MV-4-11 (cell line): ENCODE data around the gene ADCY5.

Source experiments
- DNase-seq: peaks from one replicate; lab custom pipeline; 2025; lab: John Stamatoyannopoulos, UW

ADCY5 gene

DNA sequence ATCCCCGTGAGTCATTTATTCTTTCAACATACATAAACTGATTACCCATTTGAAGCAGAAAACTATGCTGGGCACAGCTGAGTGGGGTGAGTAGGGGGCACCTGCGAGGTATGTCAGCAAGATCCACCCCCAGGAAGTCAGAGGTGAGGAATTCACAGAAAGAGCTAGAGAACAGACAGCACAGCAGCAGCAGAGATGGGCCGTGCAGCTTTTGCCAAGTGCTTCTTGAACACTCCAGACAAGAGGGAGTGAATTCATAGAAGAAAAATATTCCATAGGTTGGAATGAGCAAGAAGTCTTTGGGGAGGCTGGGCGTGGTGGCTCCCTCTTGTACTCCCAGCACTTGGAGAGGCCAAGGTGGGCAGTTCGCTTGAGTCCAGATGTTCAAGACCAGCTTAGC is 9.4 kb upstream of the ADCY5 start:
- DNase-seq = no peak

DNA sequence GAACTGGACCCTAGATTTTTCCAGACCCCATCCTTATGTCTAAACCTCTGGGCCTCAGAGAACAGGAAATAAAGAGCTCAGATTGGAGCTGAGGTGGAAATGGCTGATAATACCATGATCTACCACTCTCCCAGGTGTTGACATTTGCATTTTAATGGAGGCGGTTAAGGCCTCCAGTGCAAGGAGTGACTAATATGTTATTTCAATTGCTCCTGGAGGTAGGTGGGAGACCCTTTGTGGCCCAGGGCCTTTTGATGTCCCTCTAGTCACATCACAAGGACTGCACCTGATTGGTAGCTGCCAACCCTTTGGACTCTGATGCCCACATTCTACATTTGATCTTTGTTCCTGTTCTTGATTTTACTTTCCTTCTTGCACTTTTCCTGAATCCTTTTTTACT is 9.0 kb upstream of the ADCY5 start:
- DNase-seq = no peak

DNA sequence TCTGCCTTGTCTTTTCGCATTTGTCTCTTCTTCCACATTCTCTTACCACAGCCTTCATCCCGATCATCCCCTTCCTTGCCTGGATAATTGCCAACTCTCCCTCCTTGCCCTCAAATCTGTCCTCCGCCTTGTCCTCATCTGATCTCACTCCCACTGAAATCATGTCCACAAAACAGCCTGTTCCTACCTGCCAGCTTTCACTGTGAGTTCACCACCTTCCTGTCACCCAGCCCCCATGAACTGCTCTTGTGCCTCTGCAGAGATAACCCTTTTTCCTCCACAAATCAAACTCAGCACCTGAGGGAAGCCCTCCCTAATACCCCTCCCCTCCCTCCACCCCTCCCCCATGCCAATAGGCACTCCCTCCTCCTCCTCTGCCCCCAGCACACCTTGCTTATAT is 4.8 kb upstream of the ADCY5 start:
- DNase-seq = no peak

DNA sequence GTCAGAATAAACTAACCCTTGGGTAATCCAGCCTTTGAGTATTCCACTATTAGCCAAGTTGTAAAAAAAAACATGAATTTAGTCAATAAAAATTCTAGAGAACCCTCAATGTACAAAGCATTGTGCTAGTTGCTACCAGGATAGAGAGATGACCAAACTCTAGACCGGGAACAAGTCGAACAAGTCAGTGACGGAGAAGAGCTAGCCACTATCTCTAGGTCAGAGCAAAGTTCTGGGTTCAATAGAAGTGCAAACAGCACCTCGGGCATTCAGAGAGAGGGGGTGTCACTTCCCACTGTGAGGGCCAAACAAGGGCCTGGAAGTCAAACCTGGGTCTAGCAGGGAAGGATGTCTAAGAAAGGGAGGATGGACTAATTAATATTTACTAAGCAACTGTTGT is 2.3 kb upstream of the ADCY5 start:
- DNase-seq = no peak

DNA sequence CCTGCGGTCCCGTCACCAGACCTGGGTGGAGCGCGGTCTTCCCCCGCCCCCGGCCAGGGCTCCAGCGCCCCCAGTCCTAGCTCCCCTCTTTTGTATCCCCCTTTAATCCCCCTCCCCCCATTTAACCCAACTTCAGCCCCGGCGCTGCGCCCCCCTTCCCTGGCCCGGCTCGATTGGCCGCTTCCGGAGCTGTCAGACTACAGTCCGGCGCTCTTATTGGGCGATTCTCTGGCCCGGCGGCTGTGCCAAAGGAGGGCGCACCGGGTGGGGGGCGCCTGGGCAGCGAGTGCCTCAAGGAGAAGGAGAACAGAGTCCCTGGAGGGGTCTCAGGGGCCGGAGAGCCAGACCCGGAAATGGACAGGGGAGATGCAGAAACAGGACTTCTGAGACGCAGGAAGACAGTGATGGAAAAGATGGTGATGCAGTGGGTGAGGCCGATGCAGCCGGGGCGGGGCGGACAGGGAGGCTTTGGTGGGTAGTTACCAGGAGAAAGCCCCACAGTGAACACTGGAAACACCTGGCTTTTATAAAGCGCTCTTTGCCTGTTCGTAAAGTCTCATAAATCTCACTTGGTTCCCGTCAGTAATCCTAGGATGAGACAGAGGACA is 1.2 kb upstream of the ADCY5 start:
- no peak for DNase-seq

DNA sequence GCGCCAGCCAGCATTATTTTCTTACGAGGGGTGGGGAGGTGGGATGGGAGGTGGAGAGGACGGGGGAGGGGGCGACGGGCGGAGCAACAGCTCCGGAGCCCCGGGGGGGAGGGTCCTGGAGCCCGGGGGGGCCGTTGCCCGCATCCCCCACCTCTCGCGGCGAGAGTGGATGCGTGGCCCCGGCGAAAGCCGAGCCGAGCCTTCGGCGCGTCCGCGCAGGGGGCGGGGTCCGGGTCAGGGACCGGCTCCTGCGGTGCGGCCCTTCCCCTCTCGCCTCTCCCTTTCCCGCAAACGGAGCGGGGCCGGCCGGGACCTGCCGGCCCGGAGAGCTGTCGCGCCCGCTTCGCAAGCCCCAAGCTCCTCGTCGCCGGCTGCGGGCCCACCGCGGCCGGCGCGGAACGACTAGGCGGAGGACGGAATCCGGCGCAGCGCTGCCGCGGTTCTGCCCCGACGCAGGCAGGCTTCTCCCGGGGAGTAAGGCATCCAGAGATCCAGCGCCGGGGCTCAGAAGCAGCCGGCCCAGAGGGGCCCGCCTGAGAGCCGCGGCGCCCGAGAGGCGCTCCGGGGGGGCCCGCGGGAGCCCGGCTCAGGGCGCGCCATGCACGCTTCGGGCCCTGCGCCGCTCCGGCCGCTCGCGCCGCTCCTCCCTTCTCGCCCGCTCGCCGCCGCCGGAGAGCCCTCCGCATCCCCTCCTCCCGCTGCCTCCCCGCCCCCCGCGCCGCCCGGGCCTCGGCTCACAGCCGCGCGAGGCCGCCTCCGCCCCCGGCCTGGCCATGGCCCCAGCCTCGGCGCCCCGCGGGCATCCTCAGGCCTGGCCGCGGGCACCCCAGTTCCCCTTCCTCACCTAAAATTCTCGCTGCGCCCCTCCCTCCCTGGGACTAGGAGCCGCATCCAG is 459 bp upstream of the ADCY5 start:
- DNase-seq = no peak

DNA sequence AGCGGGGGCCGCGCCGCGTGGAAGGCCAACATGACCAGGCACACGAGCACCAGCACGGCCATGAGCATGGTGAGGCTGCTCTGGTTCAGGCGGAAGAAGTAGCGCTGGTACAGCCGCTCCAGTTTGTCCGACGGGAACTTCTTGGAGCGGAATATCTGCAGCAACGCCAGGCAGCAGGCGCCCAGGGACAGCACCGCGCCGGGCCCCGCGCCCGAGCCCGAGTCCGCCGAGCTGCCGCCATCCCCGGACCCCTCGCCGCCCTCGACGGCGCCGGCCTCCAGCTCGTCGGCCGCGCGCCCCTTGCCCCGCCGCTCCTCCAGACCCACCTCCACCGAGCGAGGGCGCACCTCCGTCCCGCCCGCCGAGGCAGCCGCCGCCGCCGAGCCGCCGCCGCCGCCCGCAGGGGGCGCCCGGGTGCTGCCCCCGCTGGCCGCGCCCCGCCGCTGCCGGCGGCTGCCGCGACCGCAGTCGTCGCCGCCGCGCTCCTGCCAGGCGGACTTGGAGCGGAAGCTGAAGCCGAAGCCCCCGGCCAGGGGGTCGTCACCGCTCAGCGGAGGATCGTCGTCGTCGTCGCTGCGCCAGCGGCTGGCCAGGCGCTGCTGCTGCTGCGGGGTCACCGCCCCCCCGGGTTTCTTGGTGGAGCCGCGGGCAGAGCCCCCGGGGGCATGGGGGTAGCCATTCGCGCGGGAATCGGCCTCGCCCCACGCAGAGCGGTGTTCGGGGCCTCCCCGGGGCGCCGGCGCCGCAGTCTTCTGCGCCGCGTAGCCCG is 957 bp downstream of the ADCY5 start:
- no peak for DNase-seq

DNA sequence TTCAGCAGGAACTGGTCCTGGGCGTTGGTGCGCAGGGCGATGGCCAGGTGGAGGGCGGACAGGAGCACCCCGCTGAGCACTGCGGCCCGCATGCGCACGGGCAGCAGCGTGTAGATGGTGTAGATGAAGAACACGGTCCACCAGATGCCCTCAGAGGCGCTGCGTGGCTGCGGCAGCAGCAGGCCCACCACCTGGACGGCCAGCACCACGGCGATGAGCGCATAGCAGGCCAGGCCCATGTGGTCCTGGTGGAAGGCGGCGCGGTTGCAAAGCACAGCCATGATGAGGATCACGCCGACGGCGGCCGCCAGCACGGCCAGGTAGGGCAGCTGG is 1.5 kb downstream of the ADCY5 start:
- no peak for DNase-seq

DNA sequence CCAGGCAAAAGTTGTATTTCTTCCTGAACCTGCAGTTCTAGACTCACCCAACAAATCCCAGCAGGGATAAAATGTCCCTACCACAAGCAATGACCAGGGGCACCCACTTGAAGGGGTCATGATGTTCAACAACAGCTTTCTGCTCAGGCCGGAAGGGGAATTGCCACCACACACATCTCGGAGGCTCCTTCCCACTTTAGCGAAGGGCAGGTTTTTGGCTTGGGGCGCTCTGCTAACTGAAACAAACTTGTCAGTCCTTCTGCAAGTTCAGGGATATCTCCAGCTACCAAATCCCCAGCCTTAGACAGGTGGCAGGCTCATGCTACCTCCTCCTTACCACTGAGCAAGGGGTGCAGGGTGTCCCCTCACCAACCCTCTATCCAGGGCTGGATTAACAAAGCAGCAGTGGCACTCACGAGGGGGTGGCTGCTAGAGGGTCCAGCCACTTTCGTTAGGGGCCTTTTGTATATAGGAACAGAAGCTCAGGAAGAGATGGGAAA is 2.2 kb downstream of the ADCY5 start:
- DNase-seq = no peak

DNA sequence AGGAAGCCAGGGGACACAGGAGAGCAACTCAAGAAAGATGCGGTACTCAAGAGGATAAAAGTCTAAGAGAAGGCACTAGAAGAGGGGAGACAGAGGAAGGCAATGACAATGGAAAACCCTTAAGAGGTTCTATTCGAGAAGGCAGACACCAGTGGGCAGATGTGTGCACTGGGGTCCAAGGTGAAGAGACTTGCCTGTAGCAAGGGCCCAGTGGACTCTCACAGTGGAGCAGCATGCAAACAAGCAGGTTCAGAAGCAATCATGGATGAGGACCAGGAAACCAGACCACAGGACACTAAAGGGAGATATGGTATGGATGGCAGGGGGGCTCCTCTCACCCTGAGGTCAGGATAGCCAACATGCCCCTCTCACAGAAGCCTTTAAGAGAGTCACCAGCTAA is 2.7 kb downstream of the ADCY5 start:
- no peak for DNase-seq

DNA sequence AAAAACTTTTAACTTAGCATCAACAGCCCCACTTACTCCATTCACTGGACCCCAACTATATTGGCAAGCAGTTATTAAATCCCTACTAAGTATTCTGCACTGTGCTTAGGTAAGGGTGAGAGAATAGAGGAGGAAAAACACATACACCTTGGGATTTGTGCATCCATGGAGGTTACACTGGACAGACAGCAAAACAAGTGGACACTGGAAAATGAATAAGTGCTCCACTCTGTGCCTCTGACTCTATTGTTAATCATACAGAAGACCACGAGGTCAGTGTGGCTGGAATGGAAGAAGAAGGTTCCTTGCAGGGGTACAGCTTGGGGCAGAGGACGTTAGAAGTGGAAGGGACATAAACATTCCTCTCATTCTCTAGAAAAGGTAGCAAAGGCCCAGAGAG is 3.2 kb downstream of the ADCY5 start:
- no peak for DNase-seq

DNA sequence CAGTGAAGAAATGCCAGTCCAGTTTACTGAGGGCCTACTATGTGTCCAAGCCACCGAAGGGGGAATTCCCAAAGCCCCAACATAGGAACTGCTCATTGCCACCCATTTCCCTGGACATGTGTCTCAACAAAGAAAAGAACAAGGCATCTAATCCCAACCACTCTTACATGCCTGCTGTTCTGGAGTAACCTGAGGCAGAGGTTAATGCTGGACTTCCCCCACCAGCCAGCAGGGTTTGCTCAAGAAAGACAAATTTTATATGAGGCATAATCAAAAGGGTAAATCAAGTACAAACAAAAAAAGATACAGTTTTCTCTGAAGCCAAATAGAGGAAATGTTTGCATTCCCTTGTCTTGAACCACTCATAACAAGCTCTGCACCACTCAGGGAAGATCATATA is 4.1 kb downstream of the ADCY5 start:
- no peak for DNase-seq

DNA sequence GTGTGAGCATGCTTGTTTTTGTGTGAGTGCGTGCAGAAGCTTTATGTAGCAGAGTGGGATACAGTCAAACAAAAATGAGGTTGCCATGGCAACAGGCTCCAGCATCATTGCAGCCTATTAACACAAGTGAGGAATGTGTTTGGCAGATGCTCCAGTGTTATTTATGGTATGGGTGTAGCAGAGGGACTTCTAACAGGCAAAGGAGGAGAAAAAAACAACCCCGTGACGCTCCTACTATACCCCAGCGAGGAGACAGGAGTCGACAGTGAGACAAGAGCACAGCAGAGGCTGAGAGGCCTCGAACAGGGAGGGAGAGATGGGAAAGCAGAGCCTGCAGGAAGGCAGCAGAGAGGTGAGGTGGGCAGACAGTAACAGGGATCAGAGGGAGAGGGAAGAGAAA is 4.9 kb downstream of the ADCY5 start:
- DNase-seq = no peak

DNA sequence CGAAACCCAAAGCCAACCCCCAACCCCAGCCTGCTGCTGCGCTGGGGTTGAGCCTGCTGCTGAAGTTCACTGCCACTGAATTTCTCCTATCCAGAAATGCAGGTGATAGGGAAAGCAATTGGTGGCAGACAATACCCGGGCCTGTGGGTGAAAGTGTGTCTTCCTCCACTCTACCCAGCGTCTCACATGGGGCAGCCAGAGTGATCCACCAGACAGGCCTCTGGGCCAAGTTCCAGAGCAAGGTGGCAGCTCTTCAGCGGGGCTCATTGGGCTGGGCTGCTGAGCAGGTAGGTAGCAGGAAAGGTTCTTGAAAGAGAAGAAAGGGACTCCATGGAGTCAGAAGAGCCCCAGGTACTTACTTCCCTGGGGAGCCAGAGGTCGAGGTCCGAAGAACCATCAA is 6.0 kb downstream of the ADCY5 start:
- DNase-seq = no peak

DNA sequence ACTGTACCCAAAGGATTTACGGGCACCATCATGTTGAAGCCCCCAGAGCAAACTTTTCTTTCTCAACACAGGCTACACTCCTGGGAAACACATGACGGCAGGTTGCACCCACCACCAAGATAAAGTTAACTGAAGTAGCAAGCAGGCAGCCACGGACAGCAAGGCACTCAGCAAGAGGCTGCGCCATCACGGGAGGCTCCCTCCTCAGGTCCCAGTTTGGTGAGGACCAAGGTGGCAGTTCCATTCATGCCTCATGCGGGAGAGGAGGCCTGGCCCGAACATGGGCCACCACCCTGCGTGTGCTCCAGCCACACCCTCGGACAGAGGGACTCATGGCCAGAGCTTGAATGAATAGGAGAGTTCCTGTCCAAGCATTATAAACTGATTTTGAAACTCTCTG is 6.8 kb downstream of the ADCY5 start:
- DNase-seq = no peak

DNA sequence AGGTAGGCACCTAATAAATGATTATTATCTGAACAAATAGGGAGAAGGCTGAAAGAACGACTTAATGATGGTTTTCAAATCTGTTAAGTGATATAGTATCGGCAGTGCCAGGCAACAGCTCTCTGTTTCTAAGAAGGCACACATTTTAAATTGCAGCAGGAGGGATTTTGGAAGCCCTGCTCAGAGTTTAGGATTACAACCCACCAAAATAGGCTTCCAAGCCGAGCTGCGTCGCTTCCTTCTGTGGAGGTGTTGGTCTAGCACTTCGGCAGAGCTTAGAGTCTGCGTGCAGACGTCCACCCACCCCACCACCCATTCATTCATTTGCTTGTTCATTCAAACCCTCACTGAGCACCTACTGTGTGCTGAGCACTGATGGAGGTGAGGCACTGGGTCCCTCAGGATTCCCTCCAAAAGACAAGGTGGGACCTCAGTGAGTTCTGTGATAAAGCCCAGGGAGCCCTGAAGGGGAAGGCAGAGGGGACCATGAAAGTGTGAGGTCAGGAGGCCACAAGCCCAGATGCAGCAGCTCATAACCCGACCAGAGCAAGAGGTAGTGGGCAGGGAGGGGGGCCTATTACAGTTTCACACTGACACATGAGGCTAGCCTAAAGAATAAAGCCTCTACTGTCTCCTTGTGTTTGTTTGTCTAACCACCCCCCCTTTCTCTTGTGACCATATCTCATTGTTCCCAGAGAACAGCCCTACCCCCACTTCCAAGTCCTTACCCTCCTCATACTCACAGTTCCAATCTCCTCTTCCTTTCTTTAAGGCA is 8.9 kb downstream of the ADCY5 start:
- DNase-seq = no peak

DNA sequence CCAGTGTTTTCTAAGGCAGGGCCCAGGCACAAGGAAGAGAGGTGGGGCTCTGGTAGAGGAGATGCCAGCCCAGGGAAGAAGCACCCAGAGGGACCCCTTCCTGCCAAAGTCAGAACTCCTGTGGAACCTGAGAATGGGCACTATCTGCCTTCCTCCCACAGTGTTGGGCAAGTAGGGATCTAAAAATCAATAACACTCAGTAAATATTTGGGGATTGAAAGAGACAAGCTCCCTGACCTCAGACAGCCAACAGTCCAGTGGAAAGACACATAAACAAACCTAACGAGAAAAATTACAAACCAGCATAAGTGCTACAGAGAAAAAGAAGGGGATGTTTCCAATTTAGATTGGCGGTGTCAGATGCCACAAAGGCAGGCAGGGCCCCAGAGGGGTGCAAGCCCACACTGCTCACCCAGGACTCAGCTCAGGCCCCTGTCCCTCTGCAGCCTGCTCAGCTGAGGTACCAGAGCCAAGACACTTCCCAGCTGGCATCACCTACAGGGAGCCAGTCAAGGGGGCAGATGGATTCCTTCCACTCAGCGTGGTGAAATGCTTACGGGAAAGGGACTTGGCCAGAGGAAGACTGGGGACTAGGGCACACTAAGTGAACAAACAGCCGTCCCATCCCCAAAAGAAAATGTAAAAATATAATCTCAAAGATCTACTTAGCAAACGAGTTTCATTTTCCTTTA is 15.9 kb downstream of the ADCY5 start:
- DNase-seq = no peak

DNA sequence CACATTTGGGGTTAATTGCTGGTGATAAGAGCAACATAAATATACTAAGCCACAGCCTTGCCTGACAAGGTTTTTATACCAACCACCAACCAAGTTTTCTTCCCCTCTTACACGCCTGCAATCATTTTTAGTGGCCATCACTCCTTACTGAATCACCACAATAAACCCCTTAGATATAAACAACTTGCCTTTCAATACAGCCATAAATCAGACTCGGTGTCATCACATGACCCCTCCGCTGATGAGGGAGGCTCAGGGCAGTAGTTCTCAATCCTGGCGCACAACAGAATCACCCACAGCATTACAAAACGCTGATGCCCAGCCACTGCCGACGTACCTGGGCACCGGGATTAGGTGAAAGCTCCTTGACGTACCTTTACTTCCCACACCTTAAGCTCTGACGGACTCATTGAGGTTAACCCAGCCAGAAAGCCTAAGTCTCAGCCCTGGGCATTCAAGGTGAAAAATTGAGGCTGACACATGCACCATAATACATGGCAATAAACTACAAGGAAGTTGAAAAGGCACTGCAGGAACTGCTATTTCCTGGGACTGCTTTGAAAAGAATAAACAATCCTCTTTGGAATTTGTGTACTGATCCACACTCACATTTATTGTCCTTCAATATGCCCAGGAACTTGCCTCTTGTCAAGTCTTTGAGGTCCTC is 17.1 kb downstream of the ADCY5 start:
- peak; percentile 8 for DNase-seq

DNA sequence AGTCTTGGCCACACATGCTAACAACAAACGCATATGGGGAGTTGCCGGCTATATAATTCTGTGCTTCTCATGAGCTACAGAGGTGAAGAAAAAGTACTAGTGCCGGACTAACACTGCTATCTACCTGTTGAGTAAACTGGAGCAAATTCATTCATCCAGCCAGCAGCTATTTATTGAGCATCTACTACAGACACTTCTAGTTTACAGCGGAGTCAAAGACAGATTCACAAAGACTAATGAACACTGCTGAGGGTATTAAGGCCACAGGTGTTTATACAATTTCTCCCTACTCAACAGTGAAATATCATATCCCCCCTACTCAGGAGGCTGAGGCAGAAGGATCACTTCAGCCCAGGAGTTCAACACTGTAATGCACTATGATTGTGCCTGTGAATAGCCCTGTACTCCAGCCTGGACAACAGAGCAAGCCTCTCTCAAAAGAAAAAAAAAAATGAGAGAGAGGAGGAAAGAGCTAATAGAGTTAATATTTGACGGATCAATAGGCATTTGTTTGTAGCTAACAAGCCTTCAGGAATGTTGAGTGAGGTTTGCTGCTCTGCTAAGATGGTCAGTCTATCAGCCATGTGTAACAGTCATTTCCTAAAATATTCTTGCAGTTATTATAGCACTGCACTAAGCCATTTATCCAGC is 17.8 kb downstream of the ADCY5 start:
- DNase-seq = no peak

DNA sequence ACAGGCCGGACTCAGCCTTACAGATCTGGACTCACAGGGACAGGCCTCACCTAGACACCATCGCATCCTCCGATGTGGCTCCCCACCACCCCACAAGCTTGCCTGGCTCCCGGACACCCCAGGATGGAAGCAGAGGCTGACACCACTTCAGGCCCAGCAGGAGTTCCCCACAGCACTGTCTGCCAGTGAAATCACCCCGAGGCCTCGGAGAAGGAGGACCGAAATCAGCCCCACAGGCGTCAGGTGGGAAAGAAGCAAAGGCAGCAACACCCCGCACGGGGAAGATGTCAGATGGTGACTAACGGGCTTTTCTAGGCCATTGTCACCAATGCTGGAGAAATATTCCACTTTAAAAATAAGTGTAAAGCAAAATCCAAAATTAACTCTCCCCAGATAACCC is 18.6 kb downstream of the ADCY5 start:
- no peak for DNase-seq
